GM21528 (cell line): Measurements from ENCODE around the gene KDM3A.

ENCODE experiments used
- ATAC-seq: cut with Tn5 transposase; IDR thresholded peaks from one replicate; pipeline ENCODE4 v1.9.1; 2021; ENCODE audit warnings: mild to moderate bottlenecking, moderate library complexity; ENCODE audit not compliant: unreplicated experiment, low FRiP score

KDM3A gene

GRCh38 chr2:86513948-86514660 is 72.9 kb downstream of the KDM3A start:
- no peak for ATAC-seq

DNA sequence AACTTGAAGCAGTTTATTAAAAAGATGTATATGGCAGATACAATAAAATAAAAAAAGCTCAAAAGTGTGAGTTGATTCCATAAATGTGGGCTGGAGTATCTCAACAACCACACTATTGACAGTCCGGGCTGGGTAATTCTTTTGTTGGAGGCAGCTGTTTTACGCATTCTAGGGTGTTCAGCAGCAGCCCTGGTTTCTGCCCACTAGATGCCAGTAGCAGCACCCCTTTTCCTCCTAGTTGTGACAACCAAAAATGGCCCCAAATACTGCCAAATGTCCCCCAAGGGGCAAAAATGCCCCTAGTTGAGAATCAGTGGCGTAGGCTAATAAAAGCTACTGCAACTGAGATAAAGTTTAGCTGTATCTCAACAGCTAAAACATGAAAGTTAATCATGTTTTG is 77.3 kb downstream of the KDM3A start:
- ATAC-seq, result no peak

- ATAC-seq, result no peak
Measured at GRCh38 chr2:86519349-86519748, 78.2 kb downstream of the KDM3A start.

- ATAC-seq, result no peak
Measured at GRCh38 chr2:86520153-86520552, 79.0 kb downstream of the KDM3A start.

GRCh38 chr2:86521922-86522321 is 80.8 kb downstream of the KDM3A start:
- ATAC-seq, result no peak

GRCh38 chr2:86522711-86523110 is 81.5 kb downstream of the KDM3A start:
- ATAC-seq, result no peak

- ATAC-seq, result no peak
Measured at GRCh38 chr2:86523491-86523890, 82.3 kb downstream of the KDM3A start.

- ATAC-seq, result no peak
Measured at GRCh38 chr2:86525421-86526340, 84.5 kb downstream of the KDM3A start.

DNA sequence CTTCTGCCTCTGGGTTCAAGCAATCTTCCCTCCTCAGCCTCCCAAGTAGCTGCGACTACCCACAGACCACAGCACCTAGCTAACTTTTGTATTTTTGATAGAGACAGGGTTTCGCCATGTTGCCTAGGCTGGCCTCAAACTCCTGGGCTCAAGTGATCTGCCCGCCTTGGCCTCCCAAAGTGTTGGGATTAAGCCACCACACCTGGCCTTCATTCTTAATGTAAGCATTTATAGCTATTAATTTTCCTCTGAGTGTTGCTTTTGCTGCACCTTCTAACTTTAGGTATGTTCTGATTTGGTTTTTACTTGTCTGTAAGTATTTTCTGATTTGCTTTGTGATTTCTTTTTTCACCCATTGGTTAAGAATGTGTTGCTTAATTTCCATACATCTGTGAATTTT is 92.4 kb downstream of the KDM3A start:
- no peak for ATAC-seq

- ATAC-seq, result no peak
Measured at GRCh38 chr2:86541334-86541733, 100.2 kb downstream of the KDM3A start.
